Stimulated activated CD8-positive, alpha-beta memory T cell treated with anti-CD3 and anti-CD28 coated beads, Interleukin-15, amount 100 ng/mL, for 1 hour (primary cell): ENCODE data around the gene MLKL.

Experiments
- DNase-seq: peaks from one replicate; pipeline ENCODE4 v3.0.0-alpha.2; 2020; ENCODE audit warnings: low read depth

MLKL gene

GRCh38 chr16:74650966-74651567 is 49.6 kb downstream of the MLKL start:
- no peak for DNase-seq

GRCh38 chr16:74649839-74650504 is 50.7 kb downstream of the MLKL start:
- DNase-seq = no peak

GRCh38 chr16:74641969-74642368 is 58.7 kb downstream of the MLKL start:
- DNase-seq = no peak

- DNase-seq = no peak
Observed at GRCh38 chr16:74637742-74638453, 62.8 kb downstream of the MLKL start.

- no peak for DNase-seq
Observed at GRCh38 chr16:74635303-74635702, 65.4 kb downstream of the MLKL start.

GRCh38 chr16:74633686-74634085 is 67.0 kb downstream of the MLKL start:
- DNase-seq = no peak

- no peak for DNase-seq
Observed at GRCh38 chr16:74627506-74628220, 73.0 kb downstream of the MLKL start.

GRCh38 chr16:74626741-74627416 is 73.8 kb downstream of the MLKL start:
- no peak for DNase-seq

- no peak for DNase-seq
Observed at GRCh38 chr16:74625500-74626350, 74.9 kb downstream of the MLKL start.

GRCh38 chr16:74623839-74624235 is 76.8 kb downstream of the MLKL start:
- no peak for DNase-seq

GRCh38 chr16:74623214-74623838 is 77.3 kb downstream of the MLKL start:
- DNase-seq = no peak

- DNase-seq = no peak
Observed at GRCh38 chr16:74622005-74622404, 78.7 kb downstream of the MLKL start.
